CD4-positive, alpha-beta T cell treated with Interleukin-6 for 4 hours (primary cell): Measurements from ENCODE around the gene MAST2.
"Not testable (repeated sequence)": the region's sequence is repeated elsewhere in the genome, so short reads cannot be mapped to it uniquely, and the experiment has no call there.

Experiments
- DNase-seq: peaks from one replicate; pipeline ENCODE4 v3.0.0-alpha.2; 2020; ENCODE audit warnings: mixed read lengths

MAST2 gene

DNA sequence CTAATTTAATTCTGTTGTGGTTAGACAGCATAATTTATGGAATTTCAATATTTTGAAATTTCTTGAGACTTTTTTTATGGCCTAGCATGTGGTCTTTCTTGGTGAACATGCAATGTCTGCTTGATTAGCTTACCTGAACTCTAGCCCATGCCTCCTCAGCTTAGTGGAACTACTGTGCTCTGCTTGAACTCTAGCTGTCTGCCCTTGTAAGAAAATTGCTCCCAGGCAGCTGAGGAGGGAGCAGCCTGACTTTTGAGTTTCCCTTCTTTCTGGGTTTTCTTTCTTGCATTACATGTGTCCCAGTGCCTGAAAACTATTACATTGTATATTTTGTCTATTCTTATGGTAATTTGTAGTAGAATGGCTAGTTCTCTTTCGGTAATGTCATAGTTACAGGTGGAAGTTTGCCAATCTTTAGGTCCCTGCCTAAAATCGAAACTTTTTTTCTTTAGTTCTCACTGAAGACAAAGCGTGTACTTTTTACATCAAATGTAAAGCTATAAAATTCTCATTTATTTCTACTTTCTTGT is 105.3 kb downstream of the MAST2 start:
- DNase-seq = no peak

DNA sequence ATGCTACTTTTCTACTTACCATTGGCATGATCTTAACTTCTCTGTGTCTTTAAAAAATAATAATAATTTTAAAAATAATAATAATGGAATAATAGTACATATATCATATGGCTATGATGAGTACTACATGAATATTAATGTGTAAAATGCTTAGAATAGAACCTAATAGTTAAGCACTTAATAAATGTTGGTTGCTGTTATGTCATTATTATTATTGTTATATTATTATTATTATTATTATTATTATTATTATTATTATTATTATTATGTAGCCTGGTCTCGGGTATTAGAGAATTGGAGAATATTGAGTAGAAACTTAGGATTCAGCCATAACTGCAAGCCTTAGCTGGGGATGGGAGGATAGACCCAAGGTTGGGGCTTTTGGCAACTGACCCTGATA is 108.2 kb downstream of the MAST2 start:
- DNase-seq = no peak

DNA sequence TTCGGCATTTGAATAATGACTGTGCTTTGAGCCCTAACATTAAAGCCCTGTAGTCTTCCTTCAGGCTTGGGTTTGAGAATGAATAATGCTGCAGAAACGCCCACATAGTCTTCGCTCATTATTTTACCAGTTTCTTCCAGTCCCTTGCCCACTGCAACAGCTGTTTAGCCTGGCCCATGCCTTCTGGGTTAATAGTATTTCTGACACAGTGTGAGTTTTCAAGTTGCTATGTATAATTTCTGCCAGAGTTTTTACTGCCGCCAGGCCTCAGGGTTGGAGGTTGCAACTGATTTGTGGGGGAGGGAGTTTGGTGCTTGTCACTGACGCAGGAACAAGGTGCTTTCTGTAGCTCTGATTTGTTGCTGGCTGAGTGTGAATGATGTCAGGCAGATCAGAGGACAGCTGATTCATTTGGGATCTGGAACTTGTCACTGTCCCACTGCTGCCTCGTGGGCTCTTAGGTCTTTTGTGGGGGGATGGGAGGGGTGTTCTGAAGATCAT is 109.8 kb downstream of the MAST2 start:
- DNase-seq = no peak

DNA sequence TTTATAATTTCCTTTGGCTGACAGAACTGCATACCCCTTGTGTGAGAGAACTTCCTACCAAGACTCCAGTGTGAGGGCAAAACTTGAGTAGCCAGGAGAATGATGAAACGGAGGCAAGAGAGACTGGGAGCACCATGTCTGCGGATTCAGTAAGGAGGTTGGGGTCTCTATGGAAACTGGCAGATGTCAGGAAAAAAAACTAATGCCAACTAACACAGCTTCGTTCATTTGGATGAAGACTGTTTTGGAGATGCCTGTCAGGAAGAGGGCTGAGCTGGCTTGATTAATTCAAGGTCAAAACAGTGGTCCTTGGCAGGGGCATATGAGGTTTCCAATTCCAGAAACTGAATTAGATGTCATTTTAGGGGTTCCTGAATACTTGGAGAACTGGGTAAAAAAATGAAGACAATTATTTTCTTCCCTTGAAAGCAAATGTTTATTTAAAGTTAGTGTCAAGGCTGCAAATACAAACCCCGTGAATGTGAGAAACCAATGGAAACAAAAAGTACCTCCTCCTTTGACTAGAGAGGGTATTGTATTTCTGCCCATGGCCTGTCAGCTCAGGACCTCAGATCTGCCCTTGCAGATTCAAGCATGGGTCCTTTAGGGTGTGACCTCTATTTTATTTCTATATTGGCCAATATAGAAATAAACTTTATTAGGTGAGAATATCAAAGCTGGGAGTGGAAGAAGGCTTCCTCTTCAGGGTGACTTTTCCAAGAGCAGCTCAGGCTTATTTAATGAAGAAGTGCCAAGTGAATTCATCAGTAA is 110.5 kb downstream of the MAST2 start:
- no peak for DNase-seq

DNA sequence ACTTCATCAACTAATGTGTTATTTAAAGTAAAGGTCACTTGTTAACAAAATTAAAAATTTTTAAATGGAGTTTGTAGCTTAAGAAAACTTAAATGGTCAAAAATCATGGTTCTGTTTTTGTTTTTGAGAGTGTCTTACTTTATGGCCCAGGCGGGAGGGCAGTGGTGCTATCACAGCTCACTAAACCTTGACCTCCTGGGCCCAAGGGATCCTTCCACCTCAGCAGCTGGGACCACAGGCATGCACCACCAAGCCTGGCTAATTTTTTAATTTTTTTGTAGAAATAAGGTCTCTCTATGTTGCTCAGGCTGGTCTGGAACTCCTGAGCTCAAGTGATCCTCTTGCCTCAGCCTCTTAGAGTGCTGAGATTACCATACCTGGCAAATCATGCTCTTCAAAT is 111.4 kb downstream of the MAST2 start:
- DNase-seq = no peak

DNA sequence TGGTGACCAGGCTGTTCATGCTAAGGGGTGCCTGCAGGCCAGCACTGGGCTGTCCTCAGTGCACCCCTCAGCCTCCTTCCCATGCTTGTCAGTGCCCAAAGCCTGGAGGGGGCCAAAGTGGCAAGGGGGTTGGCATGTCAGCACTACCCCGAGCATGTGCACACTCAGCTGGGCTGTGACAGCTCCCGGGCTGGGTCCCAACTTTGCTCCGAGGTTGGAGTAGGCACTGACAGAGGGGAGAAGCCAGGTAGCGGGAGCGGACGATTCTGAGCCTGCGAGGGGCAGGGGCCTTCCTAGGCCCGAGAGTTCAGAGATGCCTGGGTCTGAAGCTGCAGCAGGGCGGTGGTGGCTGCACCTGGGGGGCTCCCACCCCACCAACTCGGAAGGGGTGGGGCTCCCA is 119.0 kb downstream of the MAST2 start:
- no peak for DNase-seq

DNA sequence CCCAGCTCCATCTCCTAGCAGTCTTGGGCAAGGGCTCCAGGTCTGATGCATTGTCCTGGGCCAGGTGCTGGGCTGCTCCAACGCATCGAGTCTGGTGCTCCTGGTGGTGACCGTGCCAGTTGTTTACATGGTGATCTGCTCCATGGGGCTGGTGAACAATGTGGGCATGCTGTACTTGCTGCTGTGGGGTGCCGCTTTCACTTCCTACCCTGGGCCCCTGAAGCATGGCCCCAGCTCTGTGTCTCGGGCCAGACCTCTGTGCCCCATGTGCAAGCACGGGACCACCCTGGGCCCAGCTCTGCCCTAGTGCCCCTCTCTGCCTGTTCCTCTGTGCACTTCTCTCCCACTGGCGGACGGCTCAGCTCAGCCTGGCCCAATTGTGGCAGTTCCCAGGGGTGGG is 119.4 kb downstream of the MAST2 start:
- DNase-seq = no peak

DNA sequence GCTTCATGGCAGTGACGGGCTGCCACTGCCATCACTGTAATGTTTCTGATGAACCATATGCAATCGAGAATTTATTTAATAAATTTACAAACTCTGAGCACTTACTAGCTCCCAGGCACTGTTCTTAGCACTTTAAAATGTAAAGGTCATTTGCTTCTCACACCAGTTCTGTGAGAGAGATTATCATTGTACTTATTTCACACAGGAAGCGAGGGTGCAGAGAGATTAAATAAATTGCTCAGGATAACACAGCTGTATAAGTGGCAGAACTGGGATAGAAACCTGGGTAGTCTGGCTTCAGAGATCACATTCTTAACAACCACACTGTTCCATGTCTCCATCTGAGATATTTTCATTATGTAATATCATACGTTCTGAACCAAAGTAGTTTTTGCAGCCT is 119.9 kb downstream of the MAST2 start:
- no peak for DNase-seq

DNA sequence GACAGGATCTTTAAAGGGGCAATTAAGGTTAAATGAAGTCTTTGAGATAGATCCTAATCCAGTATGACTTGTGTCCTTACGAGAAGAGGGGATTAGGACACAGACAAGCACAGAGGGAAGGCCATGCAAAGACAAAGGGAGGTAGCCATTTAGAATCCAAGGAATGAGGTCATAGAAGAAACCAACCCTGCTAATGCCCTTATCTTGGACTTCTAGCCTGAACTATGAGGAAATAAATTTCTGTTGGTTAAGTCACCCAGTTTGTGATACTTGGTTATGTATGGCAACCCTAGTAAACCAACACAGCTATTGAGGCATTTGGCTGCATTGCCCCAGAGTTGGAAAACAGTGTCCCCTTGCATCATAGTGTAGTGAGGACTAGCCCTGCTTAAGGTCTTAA is 121.3 kb downstream of the MAST2 start:
- DNase-seq = no peak

DNA sequence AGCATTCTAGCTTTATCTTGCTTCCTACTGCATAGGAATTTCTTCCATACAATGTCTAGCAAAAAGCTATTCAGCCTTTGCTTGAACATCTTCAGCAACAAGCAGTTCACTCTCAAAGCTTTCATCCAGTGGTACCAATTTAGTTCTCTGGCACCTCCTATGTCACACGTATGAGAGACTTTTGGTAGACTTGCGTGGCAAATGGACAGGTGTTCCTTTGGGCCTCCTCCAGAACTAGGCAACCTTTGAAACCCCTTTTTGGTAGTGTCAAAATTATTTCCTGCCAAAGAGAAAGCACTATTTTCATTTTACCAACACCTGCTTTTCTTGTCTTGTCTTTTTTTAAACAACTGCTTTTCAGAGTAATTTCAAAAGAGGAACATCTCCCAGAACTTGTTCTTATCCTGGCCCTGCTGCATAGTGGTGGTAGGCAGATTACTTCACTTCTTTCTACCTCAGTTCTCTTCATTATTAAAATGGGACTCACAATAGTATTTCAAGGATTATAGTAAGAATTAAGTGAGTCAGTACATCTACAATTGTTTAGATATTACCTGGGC is 122.4 kb downstream of the MAST2 start:
- DNase-seq = no peak

DNA sequence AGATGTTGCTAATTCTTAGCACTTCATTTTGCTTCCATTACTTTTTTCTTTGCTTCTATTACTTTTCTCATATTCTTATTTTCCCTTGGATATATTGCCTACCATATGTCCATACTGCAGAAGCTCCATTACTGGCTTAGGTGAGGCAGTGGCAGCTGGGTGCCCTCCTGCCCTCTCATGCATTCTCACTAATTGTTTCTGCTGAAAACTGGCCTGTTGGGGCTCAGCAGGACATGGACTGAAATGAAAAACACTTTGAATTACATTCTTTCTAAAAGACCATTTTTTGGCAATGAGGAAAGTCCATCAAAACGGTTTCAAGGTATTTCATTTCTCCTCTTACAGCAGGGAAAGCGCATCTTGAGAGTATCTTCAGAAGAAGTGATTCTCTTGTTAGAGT is 122.9 kb downstream of the MAST2 start:
- no peak for DNase-seq

DNA sequence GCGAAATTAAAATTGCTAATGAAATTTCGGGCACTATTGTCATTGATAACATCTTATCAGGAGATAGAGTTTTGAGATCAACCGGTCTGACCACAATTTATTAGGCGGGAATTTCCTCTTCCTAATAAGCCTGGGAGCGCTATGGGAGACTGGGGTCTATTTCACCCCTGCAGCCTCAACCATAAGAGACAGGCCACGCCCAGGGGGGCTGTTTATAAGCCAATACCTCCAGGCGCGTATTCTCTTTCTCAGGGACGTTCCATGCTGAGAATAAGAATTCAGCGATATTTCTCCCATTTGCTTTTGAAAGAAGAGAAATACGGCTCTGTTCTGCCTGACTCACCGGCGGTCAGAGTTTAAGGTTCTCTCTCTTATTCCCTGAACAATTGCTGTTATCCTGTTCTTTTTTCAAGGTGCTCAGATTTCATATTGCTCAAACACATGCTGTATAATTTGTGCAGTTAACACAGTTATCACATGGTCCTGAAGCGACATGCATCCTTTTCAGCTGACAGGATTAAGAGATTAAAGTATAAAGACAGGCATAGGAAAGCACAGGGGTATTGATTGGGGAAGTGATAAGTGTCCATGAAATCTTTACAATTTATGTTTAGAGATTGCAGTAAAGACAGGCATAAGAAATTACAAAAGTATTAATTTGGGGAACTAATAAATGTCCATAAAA is 124.0 kb downstream of the MAST2 start:
- not testable (repeated sequence) for DNase-seq

DNA sequence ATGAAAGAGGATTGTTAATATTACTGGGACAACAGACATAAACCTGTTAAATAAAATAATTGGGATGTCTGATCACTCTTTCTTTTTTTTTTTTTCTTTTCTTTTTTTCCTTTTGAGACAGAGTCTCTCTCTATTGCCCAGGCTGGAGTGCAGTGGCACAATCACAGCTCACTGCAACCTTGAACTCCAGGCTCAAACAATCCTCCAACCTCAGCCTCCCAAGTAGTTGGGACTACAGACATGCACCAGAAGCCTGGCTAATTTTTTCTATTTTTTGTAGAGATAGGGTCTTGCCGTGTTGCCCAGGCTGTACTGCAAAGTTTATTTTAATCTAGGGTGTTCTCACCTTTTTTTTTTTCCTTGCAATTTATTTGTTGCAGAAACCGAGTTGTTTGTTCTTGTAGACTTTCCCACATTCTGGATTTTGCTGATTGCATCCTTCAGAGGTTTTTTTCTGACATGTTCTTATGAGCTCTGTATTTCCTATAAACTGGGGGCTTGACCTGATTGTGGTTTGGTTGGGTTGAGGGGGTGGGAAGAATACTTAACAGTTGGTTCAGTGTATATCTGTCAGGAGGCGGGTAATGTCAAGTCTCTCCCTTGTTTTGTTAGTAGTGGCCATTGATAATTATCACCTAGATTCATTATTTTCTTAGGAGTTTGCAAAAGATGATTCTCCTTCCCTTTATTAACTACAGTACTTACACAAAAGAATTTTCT is 125.2 kb downstream of the MAST2 start:
- no peak for DNase-seq

DNA sequence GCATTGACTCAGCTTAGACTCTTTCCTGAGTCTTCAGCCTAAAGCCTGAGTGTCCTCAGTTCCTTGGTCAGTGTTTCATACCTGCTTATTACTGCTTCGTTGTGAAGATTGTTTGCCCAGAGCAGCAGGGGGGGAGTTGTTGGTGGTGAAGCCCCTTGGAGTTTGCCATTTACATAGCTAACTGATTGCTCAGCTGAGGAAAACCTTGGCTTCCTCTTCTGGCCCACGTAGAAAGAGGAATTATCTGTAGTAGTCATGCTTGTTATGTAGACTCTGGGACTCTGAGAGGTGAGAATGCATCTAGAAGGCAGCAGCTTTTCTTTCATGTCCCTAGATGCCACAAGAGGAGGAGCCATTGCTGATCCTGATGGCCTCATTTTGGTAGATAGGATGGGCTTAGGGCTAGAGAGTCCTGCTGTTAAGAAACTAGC is 125.9 kb downstream of the MAST2 start:
- DNase-seq = no peak

DNA sequence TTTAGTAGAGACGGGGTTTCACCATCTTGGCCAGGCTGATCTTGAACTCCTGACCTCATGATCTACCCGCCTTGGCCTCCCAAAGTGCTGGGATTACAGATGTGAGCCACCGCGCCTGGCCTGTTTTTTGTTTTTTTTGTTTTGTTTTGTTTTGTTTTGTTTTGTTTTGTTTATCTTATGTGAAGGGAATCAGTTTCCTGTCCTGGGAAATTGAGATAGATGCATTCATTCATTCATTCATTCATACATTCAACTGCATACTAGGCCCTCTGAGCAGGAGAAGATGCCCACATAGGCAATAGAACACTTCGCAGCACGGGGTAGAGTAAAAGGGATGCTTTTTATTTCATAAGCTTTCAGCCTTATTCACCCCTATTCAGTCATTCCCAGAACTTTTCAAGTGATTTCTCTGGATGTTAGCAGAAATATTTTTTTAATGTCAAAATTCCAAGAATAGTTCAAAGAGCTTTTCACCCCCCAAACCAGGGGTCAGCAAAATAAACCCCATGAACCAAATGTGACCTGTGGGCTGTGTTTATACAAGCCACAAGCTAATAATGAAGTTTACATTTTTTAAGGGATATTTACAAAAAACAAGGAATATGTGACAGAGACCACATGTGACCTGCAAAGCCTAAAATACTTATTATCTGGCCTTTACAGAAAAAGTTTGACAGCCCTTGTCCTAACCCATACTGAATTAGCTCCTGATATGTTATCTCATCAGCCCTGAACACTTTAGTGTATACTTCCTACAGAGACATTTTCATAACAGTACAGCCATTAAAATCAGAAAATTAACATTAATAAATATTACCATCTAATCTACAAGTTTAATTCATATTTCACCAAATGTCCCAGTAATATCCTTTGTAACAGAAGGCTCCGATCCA is 127.1 kb downstream of the MAST2 start:
- DNase-seq = no peak

DNA sequence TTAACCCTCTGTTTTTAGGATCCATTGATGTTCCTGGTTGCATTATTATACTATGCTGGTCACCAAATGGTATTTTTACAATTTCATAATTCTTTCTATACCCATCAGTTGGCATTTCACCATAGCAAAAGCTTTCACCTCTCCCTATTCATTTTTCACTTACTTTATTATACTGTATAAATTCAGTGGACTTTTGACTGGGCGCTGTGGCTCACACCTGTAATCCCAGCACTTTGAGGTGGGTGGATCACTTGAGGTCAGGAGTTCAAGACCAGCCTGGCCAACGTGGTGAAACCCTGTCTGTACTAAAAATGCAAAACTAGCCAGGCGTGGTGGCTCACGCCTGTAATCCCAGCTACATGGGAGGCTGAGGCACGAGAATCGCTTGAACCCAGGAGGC is 128.8 kb downstream of the MAST2 start:
- DNase-seq = not testable (repeated sequence)

DNA sequence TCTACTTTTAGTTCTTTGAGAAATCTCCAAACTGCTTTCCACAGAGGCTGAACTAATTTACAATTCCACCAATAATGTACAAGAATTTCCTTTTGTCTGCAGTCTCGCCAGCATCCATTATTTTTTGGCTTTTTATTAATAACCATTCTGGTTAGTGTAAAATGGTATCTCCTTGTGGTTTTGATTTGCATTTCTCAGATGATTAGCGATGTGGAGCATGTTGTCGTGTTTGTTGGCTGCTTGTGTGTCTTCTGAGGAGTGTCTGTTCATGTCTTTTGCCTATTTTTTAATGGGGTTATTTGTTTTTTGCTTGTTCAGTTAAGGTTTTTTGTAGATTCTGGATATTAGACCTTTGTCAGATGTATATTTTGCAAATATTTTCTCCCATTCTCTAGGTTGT is 131.5 kb downstream of the MAST2 start:
- no peak for DNase-seq

DNA sequence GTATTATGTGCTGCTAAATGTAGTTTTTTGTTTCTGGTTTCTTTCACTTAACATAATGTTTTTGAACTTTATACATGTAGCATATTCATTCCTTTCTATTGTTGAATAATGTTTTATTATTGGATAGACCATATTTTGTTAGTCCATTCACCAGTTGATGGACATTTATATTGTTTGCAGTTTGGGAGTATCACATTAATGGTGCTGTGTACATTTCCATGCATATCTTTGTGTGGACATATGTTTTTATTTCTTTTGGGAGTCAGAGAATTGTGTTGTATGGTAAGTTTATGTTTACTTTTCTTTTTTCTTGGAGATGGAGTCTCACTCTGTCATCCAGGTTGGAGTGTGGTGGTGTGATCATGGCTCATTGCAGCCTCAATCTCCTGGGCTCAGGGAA is 134.6 kb downstream of the MAST2 start:
- DNase-seq = no peak

DNA sequence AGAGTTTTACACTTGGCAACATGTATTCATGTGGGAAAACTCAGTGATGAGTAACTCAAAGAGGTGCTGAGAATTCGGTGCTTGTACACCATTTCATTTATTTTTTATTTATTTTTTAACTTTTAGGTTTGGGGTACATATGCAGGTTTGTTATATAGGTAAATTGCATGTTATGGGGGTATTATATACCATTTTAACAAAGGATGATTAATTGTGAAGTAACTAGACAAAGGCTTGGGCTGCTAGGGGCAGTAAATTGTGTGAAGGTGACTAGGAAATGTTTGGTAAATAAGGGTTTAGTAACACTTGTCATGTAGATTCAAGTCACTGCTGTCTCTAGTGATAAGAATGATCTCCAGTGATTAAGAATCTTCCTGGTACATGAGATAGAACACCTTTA is 139.0 kb downstream of the MAST2 start:
- DNase-seq = no peak

DNA sequence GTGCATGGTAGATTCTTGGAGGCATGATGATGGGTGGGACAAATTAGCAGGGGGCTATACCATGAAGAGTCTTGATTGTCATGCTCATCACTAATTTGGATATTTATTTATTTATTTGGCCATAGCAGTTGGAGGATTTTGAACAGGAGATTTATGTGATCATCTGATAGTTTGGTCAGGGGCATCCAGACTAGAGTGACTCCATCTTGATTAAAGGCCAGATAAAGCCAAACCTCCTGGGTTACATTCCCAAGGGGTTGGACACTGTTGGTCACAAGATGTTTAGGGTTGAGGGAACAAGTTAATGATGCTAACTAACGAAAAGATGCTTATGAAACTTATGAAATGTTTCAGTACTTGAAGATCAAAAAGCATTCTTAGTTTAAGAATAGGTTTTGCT is 139.8 kb downstream of the MAST2 start:
- DNase-seq = no peak

DNA sequence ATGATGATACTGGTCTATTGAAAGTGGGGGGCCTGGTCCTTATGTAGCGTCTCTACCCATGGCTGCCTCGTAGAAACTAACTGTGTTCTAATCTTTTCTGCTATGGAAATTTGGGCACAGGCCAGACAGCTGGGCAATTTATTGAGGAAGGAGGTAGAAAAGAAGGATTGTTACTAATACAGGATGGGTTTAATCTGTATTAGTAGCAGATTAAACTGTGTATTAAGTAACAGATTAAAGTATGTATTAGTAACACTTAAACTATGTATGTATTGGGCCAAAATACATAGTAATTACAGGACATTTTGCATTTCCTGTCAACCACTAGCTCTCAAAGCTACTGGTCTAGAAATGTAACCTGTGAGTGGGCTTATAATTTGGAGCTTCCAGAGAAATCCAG is 142.0 kb downstream of the MAST2 start:
- no peak for DNase-seq

DNA sequence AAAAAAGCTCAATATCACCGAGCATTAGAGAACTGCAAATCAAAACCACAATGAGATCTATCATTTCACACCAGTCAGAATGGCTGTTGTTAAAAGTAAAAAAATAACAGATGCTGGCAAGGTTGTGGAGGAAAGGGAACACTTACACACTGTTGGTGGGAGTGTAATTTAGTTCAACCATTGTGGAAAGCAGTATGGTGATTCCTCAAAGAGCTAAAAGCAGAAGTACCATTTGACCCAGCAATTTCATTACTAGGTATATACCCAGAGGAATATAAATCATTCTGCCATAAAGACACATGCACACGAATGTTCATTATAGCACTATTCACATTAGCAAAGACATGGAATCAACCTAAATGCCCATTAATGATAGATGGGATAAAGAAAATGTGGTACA is 146.1 kb downstream of the MAST2 start:
- DNase-seq = not testable (repeated sequence)
